Progenitor cell of endocrine pancreas (in vitro differentiated cells): ENCODE measurements around the gene DISP2. TPM values are rescaled to one million over a fixed set of nuclear protein-coding genes. Genes with fewer than 3 reads are reported as not detected.

ENCODE experiments used
- DNase-seq: peaks from one replicate; pipeline ENCODE4 v3.0.0; 2021; ENCODE audit warnings: low spot score; ENCODE audit not compliant: unreplicated experiment
- H3K27ac Mint-ChIP-seq: 2 replicates; pipeline ENCODE4 v1.8.0; 2021; ENCODE audit warnings: mild to moderate bottlenecking, moderate library complexity, mixed read lengths
- H3K27me3 Mint-ChIP-seq: 2 replicates; pipeline ENCODE4 v1.8.0; 2021; ENCODE audit warnings: mixed read lengths
- H3K36me3 Mint-ChIP-seq: 2 replicates; pipeline ENCODE4 v1.8.0; 2022; ENCODE audit warnings: mixed read lengths; ENCODE audit not compliant: insufficient read depth
- H3K4me1 Mint-ChIP-seq: 2 replicates; pipeline ENCODE4 v1.8.0; 2021; ENCODE audit warnings: low read depth, mixed read lengths
- H3K4me3 Mint-ChIP-seq: 2 replicates; pipeline ENCODE4 v1.8.0; 2021; ENCODE audit warnings: low read depth, mild to moderate bottlenecking, moderate library complexity, mixed read lengths
- H3K9me3 Mint-ChIP-seq: 2 replicates; pipeline ENCODE4 v1.8.0; 2021; ENCODE audit warnings: low read depth, mixed read lengths
- total RNA-seq: library from RNA; stranded (reverse); gene quantifications from 2 replicates; pipeline ENCODE4 v1.2.1, GENCODE V29; 2021
- TF ChIP-seq, protein P1 (sequence below): fragments of 200-600 bp; sonication (generic); IDR thresholded peaks from one replicate; pipeline ENCODE4 v1.5.0; 2021; ENCODE audit warnings: antibody characterized with exemption, mild to moderate bottlenecking; ENCODE audit not compliant: unreplicated experiment

Gene DISP2
- total RNA-seq, 1 donor from 2014 or later: 3.2 TPM

DNA sequence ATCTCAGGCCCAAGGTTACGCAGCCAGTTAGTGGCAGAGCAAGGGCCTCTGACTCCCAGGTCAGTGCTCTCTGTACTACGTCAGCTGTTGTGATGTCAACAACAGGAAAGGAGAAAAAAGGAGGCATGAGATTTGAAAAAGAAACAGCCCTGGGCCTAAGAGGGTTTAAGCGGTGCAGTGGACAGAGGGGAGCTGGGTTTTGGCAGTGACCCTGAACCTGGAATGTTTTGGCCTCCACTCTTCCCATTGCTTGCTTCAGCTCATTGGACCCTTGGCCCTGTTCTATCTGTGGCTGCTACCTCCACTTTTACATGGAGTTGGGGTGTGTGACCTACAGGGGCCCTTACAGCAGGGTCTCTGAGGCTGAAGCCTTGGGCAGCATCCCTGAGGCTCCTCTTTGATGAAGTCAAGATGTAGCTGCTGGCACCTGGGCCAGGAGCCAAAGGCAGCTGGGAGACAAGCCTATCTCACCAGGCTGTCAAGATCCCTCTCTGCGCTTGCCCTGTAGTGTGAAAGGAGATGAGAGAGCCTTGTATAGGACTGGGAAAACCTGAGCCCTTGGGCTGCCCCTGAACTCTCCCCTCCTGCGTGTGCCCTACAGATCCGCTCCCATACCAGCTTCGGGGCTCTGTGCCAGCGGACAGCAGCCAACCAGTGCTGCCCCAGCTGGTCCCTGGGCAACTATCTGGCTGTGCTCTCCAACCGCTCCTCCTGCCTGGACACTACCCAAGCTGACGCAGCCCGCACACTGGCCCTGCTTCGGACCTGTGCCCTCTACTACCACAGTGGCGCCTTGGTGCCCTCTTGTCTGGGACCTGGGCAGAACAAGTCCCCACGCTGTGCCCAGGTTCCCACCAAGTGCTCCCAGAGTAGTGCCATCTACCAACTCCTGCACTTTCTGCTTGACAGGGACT is 8.7 kb downstream of the DISP2 start:
- H3K4me1 Mint-ChIP-seq: no peaks in the 10 kb centered on the region
- H3K36me3 Mint-ChIP-seq: no peaks in the 10 kb centered on the region
- H3K4me3 Mint-ChIP-seq: no peak overlapping the region
- H3K27me3 Mint-ChIP-seq: peaks cover 70% of the 10 kb centered on the region
- no peak overlapping the region for H3K27ac Mint-ChIP-seq
- no peak for DNase-seq
- TF ChIP-seq, protein P1, sequence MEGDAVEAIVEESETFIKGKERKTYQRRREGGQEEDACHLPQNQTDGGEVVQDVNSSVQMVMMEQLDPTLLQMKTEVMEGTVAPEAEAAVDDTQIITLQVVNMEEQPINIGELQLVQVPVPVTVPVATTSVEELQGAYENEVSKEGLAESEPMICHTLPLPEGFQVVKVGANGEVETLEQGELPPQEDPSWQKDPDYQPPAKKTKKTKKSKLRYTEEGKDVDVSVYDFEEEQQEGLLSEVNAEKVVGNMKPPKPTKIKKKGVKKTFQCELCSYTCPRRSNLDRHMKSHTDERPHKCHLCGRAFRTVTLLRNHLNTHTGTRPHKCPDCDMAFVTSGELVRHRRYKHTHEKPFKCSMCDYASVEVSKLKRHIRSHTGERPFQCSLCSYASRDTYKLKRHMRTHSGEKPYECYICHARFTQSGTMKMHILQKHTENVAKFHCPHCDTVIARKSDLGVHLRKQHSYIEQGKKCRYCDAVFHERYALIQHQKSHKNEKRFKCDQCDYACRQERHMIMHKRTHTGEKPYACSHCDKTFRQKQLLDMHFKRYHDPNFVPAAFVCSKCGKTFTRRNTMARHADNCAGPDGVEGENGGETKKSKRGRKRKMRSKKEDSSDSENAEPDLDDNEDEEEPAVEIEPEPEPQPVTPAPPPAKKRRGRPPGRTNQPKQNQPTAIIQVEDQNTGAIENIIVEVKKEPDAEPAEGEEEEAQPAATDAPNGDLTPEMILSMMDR: no peak
- H3K9me3 Mint-ChIP-seq: no peaks in the 10 kb centered on the region

- Mint-ChIP-seq H3K4me1 (no peaks in the 10 kb centered on the region), H3K4me3 (no peak overlapping the region), H3K27ac (no peak overlapping the region), H3K36me3 (no peaks in the 10 kb centered on the region), H3K27me3 (peaks cover 70% of the 10 kb centered on the region), H3K9me3 (no peaks in the 10 kb centered on the region)
- DNase-seq: no peak
- TF ChIP-seq, protein P1: no peak
Measured at GRCh38 chr15:40367371-40367685, 9.3 kb downstream of the DISP2 start.

DNA sequence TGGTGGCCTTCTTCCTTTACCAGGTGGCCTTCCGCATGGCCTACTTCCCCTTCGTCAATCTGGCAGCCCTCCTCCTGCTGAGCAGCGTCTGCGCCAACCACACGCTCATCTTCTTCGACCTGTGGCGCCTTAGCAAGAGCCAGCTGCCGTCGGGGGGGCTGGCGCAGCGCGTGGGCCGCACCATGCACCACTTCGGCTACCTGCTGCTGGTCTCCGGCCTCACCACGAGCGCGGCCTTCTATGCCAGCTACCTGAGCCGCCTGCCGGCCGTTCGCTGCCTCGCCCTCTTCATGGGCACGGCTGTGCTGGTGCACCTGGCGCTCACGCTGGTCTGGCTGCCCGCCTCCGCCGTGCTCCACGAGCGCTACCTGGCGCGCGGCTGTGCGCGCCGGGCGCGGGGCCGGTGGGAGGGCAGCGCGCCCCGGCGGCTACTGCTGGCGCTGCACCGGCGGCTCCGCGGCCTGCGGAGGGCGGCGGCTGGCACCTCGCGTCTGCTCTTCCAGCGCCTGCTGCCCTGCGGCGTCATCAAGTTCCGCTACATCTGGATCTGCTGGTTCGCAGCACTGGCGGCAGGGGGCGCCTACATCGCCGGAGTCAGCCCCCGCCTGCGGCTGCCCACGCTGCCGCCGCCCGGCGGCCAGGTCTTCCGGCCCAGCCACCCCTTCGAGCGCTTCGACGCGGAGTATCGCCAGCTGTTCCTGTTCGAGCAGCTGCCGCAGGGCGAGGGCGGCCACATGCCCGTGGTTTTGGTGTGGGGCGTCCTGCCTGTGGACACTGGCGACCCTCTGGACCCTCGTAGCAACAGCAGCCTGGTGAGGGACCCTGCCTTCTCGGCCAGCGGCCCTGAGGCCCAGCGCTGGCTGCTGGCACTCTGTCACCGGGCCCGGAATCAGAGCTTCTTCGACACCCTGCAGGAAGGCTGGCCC is 9.9 kb downstream of the DISP2 start:
- no peaks in the 10 kb centered on the region for H3K4me1 Mint-ChIP-seq
- H3K27me3 Mint-ChIP-seq: peaks cover 67% of the 10 kb centered on the region
- no peak overlapping the region for H3K4me3 Mint-ChIP-seq
- peak; percentile 69 for DNase-seq
- no peaks in the 10 kb centered on the region for H3K36me3 Mint-ChIP-seq
- TF ChIP-seq, protein P1: peak; percentile 84
- H3K27ac Mint-ChIP-seq: peak overlapping the region; percentile 82
- no peaks in the 10 kb centered on the region for H3K9me3 Mint-ChIP-seq

DNA sequence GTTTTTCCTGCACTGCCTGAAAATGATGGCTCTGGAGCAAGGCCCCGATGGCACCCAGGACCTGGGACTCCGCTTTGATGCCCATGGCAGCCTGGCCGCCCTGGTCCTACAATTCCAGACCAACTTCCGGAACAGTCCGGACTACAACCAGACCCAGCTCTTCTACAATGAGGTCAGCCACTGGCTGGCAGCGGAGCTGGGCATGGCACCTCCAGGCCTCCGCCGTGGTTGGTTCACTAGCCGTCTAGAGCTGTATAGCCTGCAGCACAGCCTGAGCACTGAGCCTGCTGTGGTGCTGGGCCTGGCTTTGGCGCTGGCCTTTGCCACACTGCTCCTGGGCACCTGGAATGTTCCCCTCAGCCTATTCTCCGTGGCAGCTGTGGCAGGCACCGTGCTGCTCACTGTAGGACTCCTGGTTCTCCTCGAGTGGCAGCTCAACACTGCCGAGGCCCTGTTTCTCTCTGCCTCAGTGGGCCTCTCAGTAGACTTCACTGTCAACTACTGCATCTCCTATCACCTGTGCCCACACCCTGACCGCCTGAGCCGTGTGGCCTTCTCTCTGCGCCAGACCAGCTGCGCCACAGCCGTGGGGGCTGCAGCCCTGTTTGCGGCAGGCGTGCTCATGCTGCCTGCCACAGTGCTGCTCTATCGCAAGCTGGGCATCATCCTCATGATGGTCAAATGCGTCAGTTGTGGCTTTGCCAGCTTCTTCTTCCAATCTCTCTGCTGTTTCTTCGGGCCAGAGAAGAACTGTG is 10.9 kb downstream of the DISP2 start:
- no peak overlapping the region for H3K27ac Mint-ChIP-seq
- H3K4me1 Mint-ChIP-seq: no peaks in the 10 kb centered on the region
- no peak overlapping the region for H3K4me3 Mint-ChIP-seq
- no peaks in the 10 kb centered on the region for H3K36me3 Mint-ChIP-seq
- DNase-seq: no peak
- TF ChIP-seq, protein P1: no peak
- no peaks in the 10 kb centered on the region for H3K9me3 Mint-ChIP-seq
- peaks cover 65% of the 10 kb centered on the region for H3K27me3 Mint-ChIP-seq

- no peak overlapping the region for H3K27ac Mint-ChIP-seq
- TF ChIP-seq, protein P1: no peak
- H3K9me3 Mint-ChIP-seq: no peaks in the 10 kb centered on the region
- H3K4me3 Mint-ChIP-seq: no peak overlapping the region
- no peaks in the 10 kb centered on the region for H3K36me3 Mint-ChIP-seq
- DNase-seq: no peak
- peaks cover 60% of the 10 kb centered on the region for H3K27me3 Mint-ChIP-seq
- no peaks in the 10 kb centered on the region for H3K4me1 Mint-ChIP-seq
Measured at GRCh38 chr15:40369474-40369869, 11.5 kb downstream of the DISP2 start.
